ENCODE measurements around the gene ASTN1. TPM values are rescaled to one million over a fixed set of nuclear protein-coding genes. Genes with fewer than 3 reads are reported as not detected.

ASTN1 gene
- total and polyA plus RNA-seq, 9 of the 15 experiments (the other 6 are each of a cell fraction or from before 2014, with no cell fraction given): 0.05 to 0.22 (median 0.18) TPM

DNA sequence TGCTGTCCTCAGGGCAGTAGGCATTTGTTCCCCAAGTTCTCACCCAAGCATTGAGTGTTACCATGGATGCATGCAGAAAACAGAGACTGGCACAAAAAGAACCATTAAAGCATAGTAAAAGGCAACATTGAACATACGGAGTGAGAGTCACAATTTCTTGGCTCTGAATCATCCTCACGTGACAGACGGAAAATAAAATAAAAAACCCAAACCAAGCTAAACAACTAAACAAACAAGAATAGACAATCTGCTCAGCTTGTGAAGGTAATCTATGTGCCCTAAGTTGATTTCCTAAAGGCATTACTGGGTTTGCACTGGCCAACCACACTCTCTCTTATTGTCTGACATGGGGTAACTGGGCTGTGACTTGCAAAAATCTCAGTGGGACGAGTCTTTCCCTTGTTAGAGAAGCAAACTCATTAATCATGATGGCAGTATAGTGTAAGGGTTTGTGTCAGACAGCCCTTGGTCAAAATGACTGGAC is 306.0 kb downstream of the ASTN1 start (continued):
- TF ChIP-seq, protein P1, sequence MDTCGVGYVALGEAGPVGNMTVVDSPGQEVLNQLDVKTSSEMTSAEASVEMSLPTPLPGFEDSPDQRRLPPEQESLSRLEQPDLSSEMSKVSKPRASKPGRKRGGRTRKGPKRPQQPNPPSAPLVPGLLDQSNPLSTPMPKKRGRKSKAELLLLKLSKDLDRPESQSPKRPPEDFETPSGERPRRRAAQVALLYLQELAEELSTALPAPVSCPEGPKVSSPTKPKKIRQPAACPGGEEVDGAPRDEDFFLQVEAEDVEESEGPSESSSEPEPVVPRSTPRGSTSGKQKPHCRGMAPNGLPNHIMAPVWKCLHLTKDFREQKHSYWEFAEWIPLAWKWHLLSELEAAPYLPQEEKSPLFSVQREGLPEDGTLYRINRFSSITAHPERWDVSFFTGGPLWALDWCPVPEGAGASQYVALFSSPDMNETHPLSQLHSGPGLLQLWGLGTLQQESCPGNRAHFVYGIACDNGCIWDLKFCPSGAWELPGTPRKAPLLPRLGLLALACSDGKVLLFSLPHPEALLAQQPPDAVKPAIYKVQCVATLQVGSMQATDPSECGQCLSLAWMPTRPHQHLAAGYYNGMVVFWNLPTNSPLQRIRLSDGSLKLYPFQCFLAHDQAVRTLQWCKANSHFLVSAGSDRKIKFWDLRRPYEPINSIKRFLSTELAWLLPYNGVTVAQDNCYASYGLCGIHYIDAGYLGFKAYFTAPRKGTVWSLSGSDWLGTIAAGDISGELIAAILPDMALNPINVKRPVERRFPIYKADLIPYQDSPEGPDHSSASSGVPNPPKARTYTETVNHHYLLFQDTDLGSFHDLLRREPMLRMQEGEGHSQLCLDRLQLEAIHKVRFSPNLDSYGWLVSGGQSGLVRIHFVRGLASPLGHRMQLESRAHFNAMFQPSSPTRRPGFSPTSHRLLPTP (IDR thresholded peaks at IDR 0.05; ENCODE audit: borderline replicate concordance, extremely low read depth, insufficient read length): no peak
- TF ChIP-seq, protein P2, sequence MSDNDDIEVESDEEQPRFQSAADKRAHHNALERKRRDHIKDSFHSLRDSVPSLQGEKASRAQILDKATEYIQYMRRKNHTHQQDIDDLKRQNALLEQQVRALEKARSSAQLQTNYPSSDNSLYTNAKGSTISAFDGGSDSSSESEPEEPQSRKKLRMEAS (CRISPR knock-in tag; IDR thresholded peaks at IDR 0.05): no peak
- TF ChIP-seq ZZZ3 (IDR thresholded peaks at IDR 0.05) (no peak), KAT8 (IDR thresholded peaks at IDR 0.05; ENCODE audit: low read depth) (no peak), ZKSCAN3 (CRISPR knock-in tag; IDR thresholded peaks at IDR 0.05) (no peak), DMBX1 (CRISPR knock-in tag; IDR thresholded peaks at IDR 0.05; ENCODE audit: borderline replicate concordance) (no peak), FOXK2 (conservative IDR thresholded peaks at IDR 0.05 in 1 of 2, IDR thresholded peaks at IDR 0.05 in 1 of 2; ENCODE audit: low read depth in 2 of 2) (0 out of 4 replicates have a peak, but pooled peaks of 1 of the 2 experiments have one; percentile 9), ZNF431 (CRISPR knock-in tag; IDR thresholded peaks at IDR 0.05) (no peak), CEBPG (CRISPR knock-in tag; IDR thresholded peaks at IDR 0.05) (no peak), CEBPG (tag; conservative IDR thresholded peaks at IDR 0.05 in 1 of 2, IDR thresholded peaks at IDR 0.05 in 1 of 2) (no peak), ASH1L (IDR thresholded peaks at IDR 0.05; ENCODE audit: borderline replicate concordance, low read depth, partially characterized antibody) (no peak), ZNF212 (CRISPR knock-in tag; IDR thresholded peaks at IDR 0.05) (no peak)
- TF ChIP-seq, protein P3, sequence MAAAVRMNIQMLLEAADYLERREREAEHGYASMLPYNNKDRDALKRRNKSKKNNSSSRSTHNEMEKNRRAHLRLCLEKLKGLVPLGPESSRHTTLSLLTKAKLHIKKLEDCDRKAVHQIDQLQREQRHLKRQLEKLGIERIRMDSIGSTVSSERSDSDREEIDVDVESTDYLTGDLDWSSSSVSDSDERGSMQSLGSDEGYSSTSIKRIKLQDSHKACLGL (CRISPR knock-in tag; IDR thresholded peaks at IDR 0.05; ENCODE audit: borderline replicate concordance, poor library complexity, severe bottlenecking): no peak
- TF ChIP-seq, protein P4, sequence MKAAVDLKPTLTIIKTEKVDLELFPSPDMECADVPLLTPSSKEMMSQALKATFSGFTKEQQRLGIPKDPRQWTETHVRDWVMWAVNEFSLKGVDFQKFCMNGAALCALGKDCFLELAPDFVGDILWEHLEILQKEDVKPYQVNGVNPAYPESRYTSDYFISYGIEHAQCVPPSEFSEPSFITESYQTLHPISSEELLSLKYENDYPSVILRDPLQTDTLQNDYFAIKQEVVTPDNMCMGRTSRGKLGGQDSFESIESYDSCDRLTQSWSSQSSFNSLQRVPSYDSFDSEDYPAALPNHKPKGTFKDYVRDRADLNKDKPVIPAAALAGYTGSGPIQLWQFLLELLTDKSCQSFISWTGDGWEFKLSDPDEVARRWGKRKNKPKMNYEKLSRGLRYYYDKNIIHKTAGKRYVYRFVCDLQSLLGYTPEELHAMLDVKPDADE (conservative IDR thresholded peaks at IDR 0.05; ENCODE audit: control insufficient read depth, low read depth, low read length): no peak
- TF ChIP-seq, protein P5, sequence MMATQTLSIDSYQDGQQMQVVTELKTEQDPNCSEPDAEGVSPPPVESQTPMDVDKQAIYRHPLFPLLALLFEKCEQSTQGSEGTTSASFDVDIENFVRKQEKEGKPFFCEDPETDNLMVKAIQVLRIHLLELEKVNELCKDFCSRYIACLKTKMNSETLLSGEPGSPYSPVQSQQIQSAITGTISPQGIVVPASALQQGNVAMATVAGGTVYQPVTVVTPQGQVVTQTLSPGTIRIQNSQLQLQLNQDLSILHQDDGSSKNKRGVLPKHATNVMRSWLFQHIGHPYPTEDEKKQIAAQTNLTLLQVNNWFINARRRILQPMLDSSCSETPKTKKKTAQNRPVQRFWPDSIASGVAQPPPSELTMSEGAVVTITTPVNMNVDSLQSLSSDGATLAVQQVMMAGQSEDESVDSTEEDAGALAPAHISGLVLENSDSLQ (IDR thresholded peaks at IDR 0.05): peak; percentile 95
- TF ChIP-seq, protein P6, sequence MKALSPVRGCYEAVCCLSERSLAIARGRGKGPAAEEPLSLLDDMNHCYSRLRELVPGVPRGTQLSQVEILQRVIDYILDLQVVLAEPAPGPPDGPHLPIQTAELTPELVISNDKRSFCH (CRISPR knock-in tag; IDR thresholded peaks at IDR 0.05): no peak
- TF ChIP-seq, protein P6 (tag; IDR thresholded peaks at IDR 0.05): no peak
- TF ChIP-seq, protein P7, sequence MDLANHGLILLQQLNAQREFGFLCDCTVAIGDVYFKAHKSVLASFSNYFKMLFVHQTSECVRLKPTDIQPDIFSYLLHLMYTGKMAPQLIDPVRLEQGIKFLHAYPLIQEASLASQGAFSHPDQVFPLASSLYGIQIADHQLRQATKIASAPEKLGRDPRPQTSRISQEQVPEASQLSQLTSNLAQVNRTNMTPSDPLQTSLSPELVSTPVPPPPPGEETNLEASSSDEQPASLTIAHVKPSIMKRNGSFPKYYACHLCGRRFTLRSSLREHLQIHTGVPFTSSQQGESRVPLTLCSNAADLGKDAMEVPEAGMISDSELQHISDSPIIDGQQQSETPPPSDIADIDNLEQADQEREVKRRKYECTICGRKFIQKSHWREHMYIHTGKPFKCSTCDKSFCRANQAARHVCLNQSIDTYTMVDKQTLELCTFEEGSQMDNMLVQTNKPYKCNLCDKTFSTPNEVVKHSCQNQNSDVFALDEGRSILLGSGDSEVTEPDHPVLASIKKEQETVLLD (IDR thresholded peaks at IDR 0.05): no peak

Measured in K562 (cell line).